Measurements from ENCODE around the gene FAM3D. TPM values are rescaled to one million over a fixed set of nuclear protein-coding genes. Genes with fewer than 3 reads are reported as not detected.

FAM3D gene, protein sequence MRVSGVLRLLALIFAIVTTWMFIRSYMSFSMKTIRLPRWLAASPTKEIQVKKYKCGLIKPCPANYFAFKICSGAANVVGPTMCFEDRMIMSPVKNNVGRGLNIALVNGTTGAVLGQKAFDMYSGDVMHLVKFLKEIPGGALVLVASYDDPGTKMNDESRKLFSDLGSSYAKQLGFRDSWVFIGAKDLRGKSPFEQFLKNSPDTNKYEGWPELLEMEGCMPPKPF
- not detected in 2 replicates for total RNA-seq (2013; cell fraction: nucleolus; rRNA removed)
- total RNA-seq (2014; rRNA removed) (not detected in 2 replicates), total RNA-seq (2014; rRNA removed; fragmentation: Illumina TruSeq; extraction: Trizol) (not detected in 2 replicates), total RNA-seq (2021) (not detected in 2 replicates), polyA plus RNA-seq (2011; rRNA removed) (0.07 and 0.10 TPM in 2 replicates), polyA plus RNA-seq (2014; fragmentation: Illumina TruSeq; extraction: Trizol) (0.04 TPM in 1 of 2 replicates, not detected in the other), polyA plus RNA-seq (2014; fragmentation: Nextera tagmentation; extraction: Ambion mirVana) (not detected), polyA plus RNA-seq (2014; rRNA removed) (not detected in 2 replicates), polyA plus RNA-seq (2016; fragmentation: Nextera tagmentation; extraction: Ambion mirVana) (not detected), polyA minus RNA-seq (2011; rRNA and poly(A)+ RNA removed) (not detected in 2 replicates), Bru-seq, nascent RNA (not detected), BruChase-seq, experiment 1, labeled RNA remaining after a 6-hour chase (percentile 6 among the genes with signal in this experiment), BruChase-seq, experiment 2, labeled RNA remaining after a 2-hour chase (percentile 3 among the genes with signal in this experiment)
- not detected for polyA plus RNA-seq (2011; ENCODE audit: low read depth)
- polyA plus RNA-seq (2011; cell fraction: cytosol; rRNA removed) = 0.12 TPM in 1 of 2 replicates, not detected in the other
- polyA plus RNA-seq (2011; cell fraction: nucleus; rRNA removed) = not detected in 2 replicates
- not detected in 2 replicates for polyA plus RNA-seq (2012)
- polyA minus RNA-seq (2011; cell fraction: cytosol; rRNA and poly(A)+ RNA removed) = not detected in 2 replicates
- polyA minus RNA-seq (2011; cell fraction: nucleus; rRNA and poly(A)+ RNA removed) = not detected in 2 replicates
- long read RNA-seq, experiment 1 = 0 reads
- long read RNA-seq, experiment 2 = 0 reads

DNA sequence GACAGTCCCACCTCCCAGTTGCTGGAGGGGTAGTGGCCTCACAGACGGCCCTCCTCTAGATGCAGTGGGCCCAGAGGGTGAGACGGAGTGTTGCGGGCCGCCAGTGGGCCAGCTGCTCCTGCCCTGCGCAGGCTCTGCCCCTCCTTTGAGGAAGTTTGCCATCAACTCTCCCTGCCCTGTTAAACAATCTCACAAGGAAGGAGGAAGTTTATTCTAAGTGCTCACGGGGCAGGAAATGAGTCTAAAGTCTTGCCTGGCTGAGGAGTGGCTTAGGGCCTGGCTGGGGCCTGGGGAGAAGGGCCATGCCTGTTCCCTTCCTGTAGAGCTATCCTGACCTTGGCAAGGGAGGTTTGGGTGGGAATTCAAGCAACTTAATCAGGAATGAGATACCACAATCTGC lies at the start of gene FAM3D:
TSS of gene FAM3D (minus strand) at position 92 of the 400 bp plus-strand sequence. CDS start 11,211 bp downstream, outside the sequence.
- Histone ChIP-seq H3K27me3 (replicated peaks in 1 of 2; ENCODE audit: control insufficient read depth in 2 of 2, insufficient read depth in 2 of 2, low read length in 1 of 2) (peaks cover 0 to 1% of the 10 kb centered on the region in 2 experiments; a peak in 2 of 4 replicates), H3K79me2 (ENCODE audit: control insufficient read depth, insufficient read depth, low read length) (no peaks in the 10 kb centered on the region), H3K9me3 (replicated peaks; ENCODE audit: control insufficient read depth, insufficient read depth, low read length) (no peaks in the 10 kb centered on the region), H3K27ac (ENCODE audit: control insufficient read depth, insufficient read depth) (no peak within 1 kb of the TSS), H3K4me3 (no peak within 1 kb of the TSS), H3K9ac (ENCODE audit: control insufficient read depth, insufficient read depth, low read length) (no peak within 1 kb of the TSS), H3K4me1 (ENCODE audit: control insufficient read depth, insufficient read depth, low read length) (no peaks in the 10 kb centered on the region), H2AFZ (ENCODE audit: control insufficient read depth, low read depth, low read length) (no peak within 1 kb of the TSS), H4K20me1 (ENCODE audit: control insufficient read depth, insufficient read depth) (no peaks in the 10 kb centered on the region), H3K36me3 (ENCODE audit: control insufficient read depth in 2 of 2, insufficient read depth in 2 of 2, low read length in 1 of 2) (no peaks in the 10 kb centered on the region), H3K4me2 (ENCODE audit: control insufficient read depth, insufficient read depth) (no peak within 1 kb of the TSS)
- 65% methylated on average over 6 of the region's 6 CpGs for WGBS (ENCODE audit: insufficient coverage, insufficient replicate concordance, low lambda C conversion rate, missing lambda C conversion rate)
- in situ Hi-C loops (cut with MboI) (no loop called here), intact Hi-C loops (cut with micrococcal nuclease; ENCODE audit: unreplicated experiment) (no loop called here)
- ChIA-PET POLR2A (no interaction called here), SMC1A (ENCODE audit: uncharacterized antibody, unreplicated experiment) (no interaction called here), CTCF (interaction anchor here (0.9 kb wide), 1 partner anchor 26 kb away, joined by 4 read pairs; no protein-coding TSS in a partner anchor), RAD21 (ENCODE audit: unreplicated experiment) (no interaction called here)
- ATAC-seq (no peak), DNase-seq (ENCODE audit: low read depth, low spot score) (no peak), FAIRE-seq (no peak)
- no TSS peak for BruUV-seq (replicated peaks)
- TF ChIP-seq ZNF687 (IDR thresholded peaks at IDR 0.05) = no peak
- no peak for TF ChIP-seq RAD51 (IDR thresholded peaks at IDR 0.05)
- TF ChIP-seq, protein P1, sequence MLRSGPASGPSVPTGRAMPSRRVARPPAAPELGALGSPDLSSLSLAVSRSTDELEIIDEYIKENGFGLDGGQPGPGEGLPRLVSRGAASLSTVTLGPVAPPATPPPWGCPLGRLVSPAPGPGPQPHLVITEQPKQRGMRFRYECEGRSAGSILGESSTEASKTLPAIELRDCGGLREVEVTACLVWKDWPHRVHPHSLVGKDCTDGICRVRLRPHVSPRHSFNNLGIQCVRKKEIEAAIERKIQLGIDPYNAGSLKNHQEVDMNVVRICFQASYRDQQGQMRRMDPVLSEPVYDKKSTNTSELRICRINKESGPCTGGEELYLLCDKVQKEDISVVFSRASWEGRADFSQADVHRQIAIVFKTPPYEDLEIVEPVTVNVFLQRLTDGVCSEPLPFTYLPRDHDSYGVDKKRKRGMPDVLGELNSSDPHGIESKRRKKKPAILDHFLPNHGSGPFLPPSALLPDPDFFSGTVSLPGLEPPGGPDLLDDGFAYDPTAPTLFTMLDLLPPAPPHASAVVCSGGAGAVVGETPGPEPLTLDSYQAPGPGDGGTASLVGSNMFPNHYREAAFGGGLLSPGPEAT (IDR thresholded peaks at IDR 0.05; ENCODE audit: low read depth) = no peak
- no peak for TF ChIP-seq BRCA1 (IDR thresholded peaks at IDR 0.05; ENCODE audit: low read depth, low read length)
- no peak for TF ChIP-seq CHD2 (IDR thresholded peaks at IDR 0.05; ENCODE audit: borderline replicate concordance, low read depth, low read length)
